AG04450 (cell line): ENCODE data around the gene CFAP157. TPM values are rescaled to one million over a fixed set of nuclear protein-coding genes. Genes with fewer than 3 reads are reported as not detected.

ENCODE experiments used
- CTCF ChIA-PET: fragments of 300-600, 350-600 bp; formaldehyde crosslinking; extraction: SDS; loops from one replicate; lab custom pipeline; 2022; ENCODE audit warnings: antibody characterized with exemption, inconsistent platforms; lab: Charles Lee
- POLR2A ChIA-PET: fragments of 350-600 bp; formaldehyde crosslinking; extraction: SDS; loops from one replicate; lab custom pipeline; 2021; ENCODE audit warnings: antibody characterized with exemption, inconsistent platforms; lab: Yijun Ruan, JAX
- DNase-seq: peaks from one replicate; pipeline ENCODE4 v3.0.0-alpha.2; 2011; ENCODE audit warnings: low read depth, low spot score
- H3K27ac ChIP-seq: one replicate; pipeline ENCODE4 v1.5.1; 2012; ENCODE audit warnings: low read depth, low read length, control low read depth
- H3K27me3 ChIP-seq: one replicate; pipeline ENCODE4 v1.6.0; 2012; ENCODE audit warnings: low read length; ENCODE audit not compliant: control insufficient read depth, insufficient read depth
- H3K4me3 ChIP-seq: 2 replicates; pipeline ENCODE4 v1.5.1; 2011; ENCODE audit warnings: mild to moderate bottlenecking, low read depth, low read length, control low read depth
- H3K9me3 ChIP-seq: 2 replicates; pipeline ENCODE4 v1.5.1; 2012; ENCODE audit warnings: low read length; ENCODE audit not compliant: control insufficient read depth, insufficient read depth
- CTCF ChIP-seq: IDR thresholded peaks from 2 replicates; pipeline ENCODE4 v1.5.1; 2011; ENCODE audit warnings: low read depth, low read length, control low read depth, inconsistent platforms
- polyA plus RNA-seq: library from polyadenylated mRNA; depleted of rRNA; stranded (reverse); fragments of >200 nt; gene quantifications from 2 replicates; pipeline ENCODE4 v1.2.3, GENCODE V29; 2011

CFAP157 gene
- polyA plus RNA-seq, 1 experiment = not detected

GRCh38 chr9:127703289-127703946, 3.4 kb upstream of the CFAP157 start:
- H3K27ac ChIP-seq = no peak overlapping the region
- H3K27me3 ChIP-seq = no peaks in the 10 kb centered on the region
- ChIA-PET CTCF (interaction anchor here (0.7 to 1.1 kb wide), 3 partner anchors 31 to 199 kb away, joined by 3 to 4 read pairs (median 3); partner anchors contain the start of gene TOR2A), POLR2A (no interaction called here)
- no peak overlapping the region for H3K4me3 ChIP-seq
- no peak for DNase-seq
- H3K9me3 ChIP-seq = peaks cover 4% of the 10 kb centered on the region; the same call in 1 of the 2 replicates
- TF ChIP-seq CTCF = no peak

GRCh38 chr9:127705577-127706379, 1.0 kb upstream of the CFAP157 start:
- TF ChIP-seq CTCF = no peak
- POLR2A ChIA-PET = interaction anchor here (1.2 kb wide), 1 partner anchor 10 kb away, joined by 4 read pairs; the partner anchor contains the start of genes PTRH1 and TTC16
- Histone ChIP-seq H3K27ac (no peak overlapping the region), H3K27me3 (no peaks in the 10 kb centered on the region), H3K4me3 (no peak overlapping the region), H3K9me3 (peaks cover 2% of the 10 kb centered on the region)
- CTCF ChIA-PET = interaction anchor here (1.3 to 2.2 kb wide), 2 partner anchors 29 to 237 kb away, joined by 3 to 6 read pairs; partner anchors contain the start of gene TOR2A
- DNase-seq = no peak

- POLR2A ChIA-PET = no interaction called here
- Histone ChIP-seq H3K4me3 (no peak overlapping the region), H3K27ac (no peak overlapping the region), H3K27me3 (no peaks in the 10 kb centered on the region), H3K9me3 (peaks cover 2% of the 10 kb centered on the region)
- CTCF ChIA-PET = no interaction called here
- DNase-seq = no peak
- TF ChIP-seq CTCF = no peak
These were observed 978 bp downstream of the CFAP157 start for GRCh38 chr9:127707766-127708165.

- no peaks in the 10 kb centered on the region for H3K27me3 ChIP-seq
- H3K4me3 ChIP-seq = no peak overlapping the region
- no peak for TF ChIP-seq CTCF
- peak overlapping the region; percentile 21 for H3K27ac ChIP-seq
- no peak for DNase-seq
- H3K9me3 ChIP-seq = peaks cover 2% of the 10 kb centered on the region
- CTCF ChIA-PET = no interaction called here
- POLR2A ChIA-PET = interaction anchor here (1.2 kb wide), 1 partner anchor 83 kb away, joined by 5 read pairs; no protein-coding TSS in a partner anchor
These were observed 2.3 kb downstream of the CFAP157 start for GRCh38 chr9:127708952-127709587.
